Body of pancreas (tissue), 4 donors: Measurements from ENCODE around the gene ARHGAP9. TPM values are rescaled to one million over a fixed set of nuclear protein-coding genes. Genes with fewer than 3 reads are reported as not detected.
"Not testable (repeated sequence)": the region's sequence is repeated elsewhere in the genome, so short reads cannot be mapped to it uniquely, and the experiment has no call there.

ENCODE experiments used
- ATAC-seq: fragments of 150-250 bp; one replicate; pipeline ENCODE4 v1.9.1; 2016
- DNase-seq, 4 donors: peaks; one replicate each; pipeline ENCODE4 v3.0.0-alpha.2; 2019
- H3K27ac ChIP-seq, 4 donors: fragments of 200-600 bp; sonication (generic); 1 replicate in 3 of 4; 2 replicates in 1 of 4; pipeline versions ENCODE4 v1.5.1 to v1.6.1; 2016 to 2019; ENCODE audit warnings: mild to moderate bottlenecking in 1 of 4, mixed read lengths in 1 of 4, moderate library complexity in 1 of 4
- H3K27me3 ChIP-seq, 2 donors: fragments of 200-600 bp; sonication (generic); one replicate each; pipeline ENCODE4 v1.6.0; 2016; ENCODE audit warnings: mild to moderate bottlenecking in 1 of 2
- H3K36me3 ChIP-seq, 2 donors: fragments of 200-600 bp; sonication (generic); replicated peaks in 1 of 2; 2 replicates each; pipeline ENCODE4 v1.5.1; 2016; ENCODE audit warnings: low read depth in 2 of 2; ENCODE audit not compliant: insufficient read depth in 1 of 2
- H3K4me1 ChIP-seq: fragments of 200-600 bp; sonication (generic); one replicate; pipeline ENCODE4 v1.6.0; 2016
- H3K4me3 ChIP-seq, 2 donors: fragments of 200-600 bp; sonication (generic); 1 replicate in 1 of 2; 2 replicates in 1 of 2; pipeline ENCODE4 v1.5.1; 2016 to 2019
- H3K9me3 ChIP-seq, 3 donors: fragments of 200-600 bp; sonication (generic); 1 replicate in 2 of 3; 2 replicates in 1 of 3; pipeline ENCODE4 v1.5.1; 2016
- POLR2A ChIP-seq, 3 donors: fragments of 450-650 bp; IDR thresholded peaks; one replicate each; pipeline ENCODE4 v1.6.1; 2016; ENCODE audit warnings: antibody characterized with exemption in 3 of 3, mild to moderate bottlenecking in 2 of 3
- WGBS, 2 donors: methylation state at CpG; one replicate each; pipeline ENCODE4 v1.1.5; 2017; 5-methylcytosine and 5-hydroxymethylcytosine counted together
- intact Hi-C: fragments of 100-400 bp; cut with DNase I; formaldehyde crosslinking; loops from one replicate; pipeline ENCODE4 v1.15.1; 2023
- microRNA counts, 2 donors: library from miRNA; unstranded; fragments of <30 nt; microRNA quantifications; one replicate each; lab custom pipeline; 2017
- microRNA-seq, 2 donors: library from miRNA; unstranded; fragments of <30 nt; microRNA quantifications; one replicate each; pipeline ENCODE4, GENCODE V29; 2016; ENCODE audit warnings: borderline number of aligned reads in 2 of 2, borderline replicate concordance in 2 of 2
- small RNA-seq: library from RNA; depleted of rRNA; stranded (forward); fragments of <200 nt; gene quantifications from one replicate; pipeline ENCODE3, GENCODE V24; 2016
- total RNA-seq, 2 donors: library from RNA; depleted of rRNA; stranded (reverse); fragments of >200 nt; gene quantifications; one replicate each; pipeline ENCODE4 v1.1.0, GENCODE V29; 2016
- TF ChIP-seq, protein P1 (sequence below), 7 experiments: fragments of 450-650 bp in 4 of 7; fragments of 200-600 bp in 3 of 7; sonication (generic) in 3 of 7; IDR thresholded peaks; one replicate each; pipeline ENCODE4 v1.5.1; 2016 to 2019; ENCODE audit warnings: antibody characterized with exemption in 7 of 7

ARHGAP9 gene
- total RNA-seq, 2 donors from 2014 or later = 18.9 TPM; not detected in 1

DNA sequence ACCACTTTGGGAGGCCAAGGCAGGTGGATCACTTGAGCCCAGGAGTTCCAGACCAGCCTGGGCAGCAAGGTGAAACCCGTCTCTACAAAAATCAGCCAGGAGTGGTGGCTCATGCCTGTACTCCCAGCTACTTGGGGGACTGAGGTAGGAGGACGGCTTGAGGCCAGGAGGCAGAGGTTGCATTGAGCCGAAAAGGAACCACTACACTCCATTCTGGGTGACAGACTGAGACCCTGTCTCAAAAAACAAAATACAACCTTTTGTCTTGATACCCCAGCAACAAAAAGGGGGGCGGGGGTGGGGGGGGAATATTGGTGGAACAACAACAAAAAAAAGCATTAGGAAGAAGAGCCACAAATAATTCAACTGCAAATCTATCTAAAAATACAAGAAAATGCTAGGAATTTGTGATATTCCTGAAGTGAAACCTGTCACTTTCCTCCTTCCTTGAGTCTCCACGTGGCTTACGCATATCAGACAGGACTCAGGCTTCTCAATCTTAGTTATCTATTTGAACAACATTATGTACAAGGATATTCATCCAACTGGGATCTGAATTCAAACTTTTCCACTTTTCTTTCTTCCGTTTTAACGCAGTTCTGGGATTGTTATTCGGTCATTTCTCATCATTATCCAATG is 50.1 kb downstream of the ARHGAP9 start:
- peak overlapping the region; percentile 27 to 28 for H3K4me3 ChIP-seq
- no peaks in the 10 kb centered on the region for H3K27me3 ChIP-seq
- H3K27ac ChIP-seq = peak overlapping the region; percentile 86 to 95 (median 90)
- no peak for DNase-seq
- no peaks in the 10 kb centered on the region for H3K9me3 ChIP-seq
- peaks cover 22% of the 10 kb centered on the region for H3K4me1 ChIP-seq
- ATAC-seq = no peak
- 25 to 27% methylated on average over 8 to 9 of the region's 9 CpGs for WGBS, 2 donors
- H3K36me3 ChIP-seq = no peaks in the 10 kb centered on the region
- intact Hi-C loops = no loop called here
- TF ChIP-seq, protein P1, sequence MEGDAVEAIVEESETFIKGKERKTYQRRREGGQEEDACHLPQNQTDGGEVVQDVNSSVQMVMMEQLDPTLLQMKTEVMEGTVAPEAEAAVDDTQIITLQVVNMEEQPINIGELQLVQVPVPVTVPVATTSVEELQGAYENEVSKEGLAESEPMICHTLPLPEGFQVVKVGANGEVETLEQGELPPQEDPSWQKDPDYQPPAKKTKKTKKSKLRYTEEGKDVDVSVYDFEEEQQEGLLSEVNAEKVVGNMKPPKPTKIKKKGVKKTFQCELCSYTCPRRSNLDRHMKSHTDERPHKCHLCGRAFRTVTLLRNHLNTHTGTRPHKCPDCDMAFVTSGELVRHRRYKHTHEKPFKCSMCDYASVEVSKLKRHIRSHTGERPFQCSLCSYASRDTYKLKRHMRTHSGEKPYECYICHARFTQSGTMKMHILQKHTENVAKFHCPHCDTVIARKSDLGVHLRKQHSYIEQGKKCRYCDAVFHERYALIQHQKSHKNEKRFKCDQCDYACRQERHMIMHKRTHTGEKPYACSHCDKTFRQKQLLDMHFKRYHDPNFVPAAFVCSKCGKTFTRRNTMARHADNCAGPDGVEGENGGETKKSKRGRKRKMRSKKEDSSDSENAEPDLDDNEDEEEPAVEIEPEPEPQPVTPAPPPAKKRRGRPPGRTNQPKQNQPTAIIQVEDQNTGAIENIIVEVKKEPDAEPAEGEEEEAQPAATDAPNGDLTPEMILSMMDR (IDR thresholded peaks at IDR 0.05) = no peak
- no peak for TF ChIP-seq POLR2A (IDR thresholded peaks at IDR 0.05)

- TF ChIP-seq POLR2A (IDR thresholded peaks at IDR 0.05) = no peak
- TF ChIP-seq, protein P1 (IDR thresholded peaks at IDR 0.05) = no peak
- Histone ChIP-seq H3K27ac (peak overlapping the region in 2 of 4 donors; percentile 86 to 92), H3K36me3 (no peaks in the 10 kb centered on the region), H3K27me3 (no peaks in the 10 kb centered on the region), H3K9me3 (no peaks in the 10 kb centered on the region), H3K4me1 (peaks cover 19% of the 10 kb centered on the region), H3K4me3 (no peak overlapping the region)
- ATAC-seq (no peak), DNase-seq (no peak)
- intact Hi-C loops = no loop called here
- WGBS, 2 donors = 58 to 80% methylated on average over 6 of the region's 6 CpGs
Observed at GRCh38 chr12:57428965-57429364, 50.7 kb downstream of the ARHGAP9 start.

- H3K9me3 ChIP-seq, ATAC-seq, H3K36me3 ChIP-seq, DNase-seq, intact Hi-C loops, H3K4me3 ChIP-seq, H3K27ac ChIP-seq, H3K27me3 ChIP-seq: not testable (repeated sequence)
- H3K4me1 ChIP-seq = peaks cover 16% of the 10 kb centered on the region
- WGBS, 2 donors = 94 to 98% methylated on average over 10 of the region's 10 CpGs
Observed at GRCh38 chr12:57426948-57427347, 52.7 kb downstream of the ARHGAP9 start.

MicroRNAs encoded within 50 kb of the gene (microRNA counts, 767-probe panel; counts per million panel counts)
- 0 to 736 counts per million in 2 donors for microRNA hsa-miR-616-3p (lab: Ali Mortazavi, UCI)

Small RNA genes lying within 50 kb of the gene (microRNA-seq; reads per million reads assigned to microRNA genes)
- 0.47 to 1.3 reads per million in 2 donors for gene MIR616
- 0.47 to 0.90 reads per million in 2 donors for gene MIR6758

Small RNA genes lying within 50 kb of the gene (small RNA-seq; reads per million reads assigned to genes)
- not detected for gene MIR616

Other genes starting within 250 kb of the ARHGAP9 start
- 1 to 10 TPM in 1 of 2 donors, under 1 TPM in 1; 0.78 to 2.0 TPM for gene STAC3, start 228.7 kb downstream of the ARHGAP9 start, total RNA-seq
- 10 to 100 TPM; 16.1 to 41.9 TPM for gene R3HDM2, start 48.8 kb downstream of the ARHGAP9 start, total RNA-seq
- gene INHBC, start 45.1 kb downstream of the ARHGAP9 start, total RNA-seq = not detected
- not detected for gene INHBE, start 24.6 kb downstream of the ARHGAP9 start, total RNA-seq
- gene GLI1, start 20.1 kb downstream of the ARHGAP9 start, total RNA-seq = 1 to 10 TPM in 1 of 2 donors, not detected in 1; 1.0 TPM
- 100 to 1,000 TPM in 1 of 2 donors, 10 to 100 TPM in 1; 61.7 to 103 TPM for gene MARS1, start 8.2 kb upstream of the ARHGAP9 start, total RNA-seq
- gene DDIT3, start 40.6 kb upstream of the ARHGAP9 start, total RNA-seq = 10 to 100 TPM in 1 of 2 donors, 1 to 10 TPM in 1; 7.3 to 12.7 TPM
- 10 to 100 TPM; 22.7 to 30.6 TPM for gene MBD6, start 43.0 kb upstream of the ARHGAP9 start, total RNA-seq
- 10 to 100 TPM; 80.1 to 89.2 TPM for gene DCTN2, start 67.3 kb upstream of the ARHGAP9 start, total RNA-seq
- gene KIF5A, start 70.2 kb upstream of the ARHGAP9 start, total RNA-seq = 1 to 10 TPM in 1 of 2 donors, under 1 TPM in 1; 0.33 to 1.3 TPM
- gene PIP4K2C, start 111.3 kb upstream of the ARHGAP9 start, total RNA-seq = 10 to 100 TPM; 12.2 to 48.0 TPM
- gene DTX3, start 125.0 kb upstream of the ARHGAP9 start, total RNA-seq = 10 to 100 TPM in 1 of 2 donors, 1 to 10 TPM in 1; 4.6 to 12.2 TPM
- gene ARHGEF25, start 131.6 kb upstream of the ARHGAP9 start, total RNA-seq = 10 to 100 TPM; 10.1 to 10.9 TPM
- gene B4GALNT1, start 153.3 kb upstream of the ARHGAP9 start, total RNA-seq = under 1 TPM in 1 of 2 donors, not detected in 1; 0.78 TPM
- gene OS9, start 214.3 kb upstream of the ARHGAP9 start, total RNA-seq = 100 to 1,000 TPM; 167 to 213 TPM